Erythroblast (primary cell): ENCODE results near the gene FAM81B.
"Not testable (repeated sequence)": the region's sequence is repeated elsewhere in the genome, so short reads cannot be mapped to it uniquely, and the experiment has no call there.

Experiments used
- DNase-seq, 2 experiments: peaks; one replicate each; lab custom pipeline; 2025; lab: John Stamatoyannopoulos, UW
- GATA1 ChIP-seq: IDR thresholded peaks from 2 replicates; pipeline ENCODE4 v1.6.1; 2011; ENCODE audit warnings: low read depth, mild to moderate bottlenecking, control low read depth, low read length, moderate library complexity
- POLR2A ChIP-seq: IDR thresholded peaks from 2 replicates; pipeline ENCODE4 v1.6.1; 2011; ENCODE audit warnings: mild to moderate bottlenecking, low read length

Gene FAM81B

DNA sequence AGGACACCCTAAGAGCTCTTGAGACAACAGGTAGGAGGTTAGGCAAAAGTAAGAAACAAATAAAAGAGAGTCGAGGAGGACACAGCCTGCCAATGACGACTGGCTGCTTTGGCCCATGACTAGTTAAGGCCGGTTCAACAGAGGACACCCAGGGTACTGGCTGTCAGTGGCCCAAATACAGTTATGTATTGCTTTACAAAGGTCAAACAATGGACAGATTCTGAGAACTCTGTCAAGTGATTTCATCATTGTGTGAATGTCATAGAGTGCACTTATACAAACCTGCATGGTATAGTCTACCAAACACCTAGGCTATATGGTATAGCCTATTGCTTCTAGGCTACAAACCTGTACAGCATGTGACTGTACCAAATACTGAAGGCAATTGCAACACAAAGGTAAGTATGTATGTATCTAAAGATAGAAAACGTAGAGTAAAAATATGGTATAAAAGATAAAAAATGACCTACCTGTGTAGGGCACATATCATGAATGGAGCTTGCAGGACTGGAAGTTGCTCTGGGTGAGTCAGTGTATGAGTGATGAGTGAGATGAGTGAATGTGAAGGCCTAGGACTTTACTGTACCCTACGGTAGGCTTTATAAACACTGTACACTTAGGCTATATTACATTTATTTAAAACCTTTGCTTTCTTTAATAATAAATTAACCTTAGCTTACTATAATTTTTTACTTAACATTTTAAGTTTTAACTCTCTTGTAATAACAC, 6.5 kb upstream of the FAM81B start:
- DNase-seq, result no peak
- TF ChIP-seq POLR2A, result no peak
- TF ChIP-seq GATA1, result no peak

DNA sequence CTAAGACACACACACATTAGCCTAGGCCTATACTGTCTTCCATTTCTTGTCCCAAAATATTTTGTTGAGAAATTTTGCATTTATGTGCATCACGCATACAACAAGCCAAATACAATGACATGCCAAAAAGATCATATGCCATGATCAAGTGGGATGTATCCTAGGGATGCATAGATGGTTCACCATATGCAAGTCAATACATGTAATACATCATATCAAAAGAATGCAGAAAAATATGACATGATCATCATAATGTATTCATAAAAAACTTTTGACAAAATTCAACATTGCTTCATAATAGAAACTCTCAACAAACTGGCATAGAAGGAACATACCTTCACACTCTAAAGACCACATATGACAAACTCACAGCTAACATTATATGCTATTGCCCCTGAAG, 5.8 kb upstream of the FAM81B start:
- no peak for DNase-seq
- TF ChIP-seq GATA1 (no peak), POLR2A (no peak)

DNA sequence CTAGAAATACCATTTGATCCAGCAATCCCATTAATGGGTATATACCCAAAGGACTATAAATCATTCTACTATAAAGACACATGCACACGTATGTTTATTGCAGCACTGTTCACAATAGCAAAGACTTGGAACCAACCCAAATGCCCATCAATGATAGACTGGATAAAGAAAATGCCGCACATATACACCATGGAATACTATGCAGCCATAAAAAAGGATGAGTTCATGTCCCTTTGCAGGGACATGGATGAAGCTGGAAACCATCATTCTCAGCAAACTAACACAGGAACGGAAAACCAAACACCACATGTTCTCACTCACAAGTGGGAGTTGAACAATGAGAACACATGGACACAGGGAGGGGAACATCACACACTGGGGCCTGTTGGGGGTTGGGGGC, 799 bp downstream of the FAM81B start:
- DNase-seq, result not testable (repeated sequence)

DNA sequence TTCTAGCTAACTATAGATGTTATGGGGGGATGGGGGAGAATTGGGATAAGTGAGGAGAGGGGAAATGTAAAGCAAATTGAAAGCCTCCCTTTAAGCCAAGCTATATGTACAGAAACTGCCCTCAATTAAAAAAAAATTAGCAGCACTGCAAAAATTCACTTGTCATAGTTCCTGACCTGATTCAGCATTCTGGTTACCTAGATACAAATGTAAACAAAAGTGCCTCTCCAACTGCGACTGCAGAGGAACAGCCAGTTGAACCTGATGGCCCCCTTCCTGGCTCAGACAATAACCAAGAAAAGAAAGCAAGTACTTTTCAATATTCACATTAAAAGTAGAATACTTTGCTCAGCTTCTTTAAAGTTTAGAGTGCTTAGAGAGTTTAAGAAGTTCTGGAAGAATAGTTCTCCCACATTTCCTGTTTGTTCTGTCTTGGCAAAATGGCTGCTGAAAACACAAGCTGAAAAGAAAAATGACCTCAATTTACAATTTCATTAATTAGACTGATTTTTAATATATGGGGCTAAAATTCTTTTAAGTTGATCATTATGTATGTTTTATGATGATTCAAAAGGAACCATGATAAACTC, 1.5 kb downstream of the FAM81B start:
- peak; percentile 61 to 71 for DNase-seq
- TF ChIP-seq GATA1, result no peak
- no peak for TF ChIP-seq POLR2A

GRCh38 chr5:95393279-95393678, 2.1 kb downstream of the FAM81B start:
- peak in 1 of 2 experiments; percentile 5 for DNase-seq
- no peak for TF ChIP-seq GATA1
- no peak for TF ChIP-seq POLR2A

DNA sequence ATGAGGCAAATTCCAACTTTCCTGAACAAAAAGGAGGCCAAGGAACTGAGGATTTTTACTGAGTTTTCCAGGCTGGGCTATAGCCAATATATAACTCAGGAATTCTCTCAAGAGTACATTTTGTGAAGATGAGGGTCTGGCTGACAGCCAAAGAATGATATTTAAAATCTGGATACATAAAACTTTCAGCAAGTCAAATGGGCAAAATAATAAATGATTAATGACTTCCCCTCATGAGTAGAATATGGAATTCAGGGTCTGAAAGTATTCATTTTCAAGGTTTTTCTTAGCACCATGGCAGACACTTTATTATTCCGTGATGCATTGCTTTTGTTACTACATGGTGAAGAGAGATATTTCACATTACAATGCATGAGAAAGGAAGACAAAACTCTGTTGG, 7.8 kb downstream of the FAM81B start:
- DNase-seq, result no peak
- TF ChIP-seq POLR2A, result no peak
- no peak for TF ChIP-seq GATA1

DNA sequence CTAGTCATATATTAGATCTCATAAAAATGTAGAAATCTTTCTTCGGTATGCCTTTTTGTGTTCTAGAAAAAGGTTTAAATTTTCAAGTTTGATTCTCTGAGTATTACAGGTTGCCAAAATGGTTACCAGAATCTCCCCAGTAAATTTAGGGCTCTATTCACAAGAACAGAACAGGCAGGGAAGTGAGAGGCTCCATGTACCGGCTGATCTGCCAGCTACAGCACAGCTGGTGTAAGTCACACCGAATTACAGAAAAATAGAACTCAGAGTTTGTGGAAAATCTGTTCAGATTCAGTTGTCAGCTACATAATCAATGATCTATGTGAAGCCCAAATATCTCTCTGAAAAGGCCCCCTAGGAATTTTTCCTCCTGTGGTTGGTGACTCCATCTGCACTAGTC, 10.5 kb downstream of the FAM81B start:
- TF ChIP-seq POLR2A (no peak), GATA1 (no peak)
- no peak for DNase-seq

GRCh38 chr5:95403996-95404395, 12.8 kb downstream of the FAM81B start:
- TF ChIP-seq POLR2A (no peak), GATA1 (no peak)
- DNase-seq, result no peak

DNA sequence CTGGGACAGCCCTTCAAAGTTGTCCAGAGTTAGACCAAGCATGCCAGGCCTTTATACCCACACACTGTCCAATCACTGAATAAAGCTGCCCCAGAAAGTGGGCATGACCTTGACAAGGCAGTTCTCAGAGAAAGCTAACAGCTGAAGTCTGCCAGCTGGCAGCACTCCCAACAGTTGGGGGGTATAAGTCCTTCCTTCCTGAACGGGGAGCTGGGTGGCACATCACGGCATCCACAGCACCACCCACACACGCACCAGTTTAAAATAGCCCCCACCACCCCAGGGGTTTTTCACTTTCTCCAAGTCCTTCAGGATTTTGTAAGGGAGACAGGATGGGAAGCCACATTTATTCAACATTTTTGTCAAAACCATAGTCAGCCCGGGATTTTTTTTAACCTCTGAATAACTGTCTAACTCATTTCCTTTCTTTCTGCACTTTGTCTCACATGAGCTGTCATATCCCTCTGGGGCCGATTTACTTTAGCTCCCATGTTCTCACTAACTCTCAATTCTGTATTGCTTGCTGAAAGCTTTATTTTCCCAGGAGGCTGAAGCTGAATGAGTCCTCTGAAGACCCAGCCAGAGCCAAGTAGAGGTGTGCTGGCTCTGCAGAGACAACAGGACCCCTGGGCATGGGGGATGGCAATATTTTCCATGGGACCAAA, 15.4 kb downstream of the FAM81B start:
- TF ChIP-seq POLR2A (no peak), GATA1 (no peak)
- no peak for DNase-seq

- DNase-seq, result no peak
- no peak for TF ChIP-seq GATA1
- TF ChIP-seq POLR2A, result no peak
These were observed 19.1 kb downstream of the FAM81B start for GRCh38 chr5:95410279-95410678.

- no peak for TF ChIP-seq GATA1
- no peak for DNase-seq
These were observed 20.3 kb downstream of the FAM81B start for GRCh38 chr5:95411474-95411873.

DNA sequence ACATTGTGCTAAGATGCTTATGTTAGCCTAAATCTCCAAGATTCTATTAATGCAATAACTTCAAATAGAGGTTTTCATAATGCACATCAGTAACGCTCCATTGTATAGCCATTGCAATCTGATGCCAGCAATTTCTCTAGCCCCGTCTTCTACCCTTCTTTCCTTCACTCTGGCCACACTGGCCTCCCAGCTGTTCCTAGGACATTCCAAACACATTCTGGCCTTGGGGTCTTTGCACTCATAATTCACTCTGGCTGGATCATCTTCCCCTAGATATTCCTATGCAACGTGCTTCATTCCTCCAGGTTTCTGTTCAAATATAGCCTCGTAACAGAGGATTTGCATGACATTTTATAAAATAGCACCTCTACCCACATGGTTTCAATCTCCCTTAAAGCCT, 23.3 kb downstream of the FAM81B start:
- no peak for DNase-seq
- TF ChIP-seq POLR2A (no peak), GATA1 (no peak)

DNA sequence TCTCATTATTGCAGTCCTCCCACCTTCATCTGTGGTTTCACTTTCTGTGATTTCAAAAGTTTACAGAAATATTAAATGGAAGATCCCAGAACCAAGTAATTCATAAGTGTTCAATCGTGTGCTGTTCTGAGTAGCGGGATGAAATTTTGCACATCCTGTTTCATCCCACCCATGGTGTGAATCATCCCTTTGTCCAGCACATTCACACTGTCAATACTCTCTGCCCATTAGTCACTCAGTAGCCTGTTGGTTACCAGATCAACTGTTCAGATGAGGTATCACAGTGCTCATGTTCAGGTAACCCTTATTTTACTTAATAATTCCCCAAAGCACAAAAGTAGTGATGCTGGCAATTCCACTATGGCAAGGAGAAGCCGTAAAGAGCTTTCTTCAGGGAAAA, 26.8 kb downstream of the FAM81B start:
- TF ChIP-seq GATA1 (no peak), POLR2A (no peak)
- no peak for DNase-seq

- DNase-seq, result no peak
- no peak for TF ChIP-seq POLR2A
- TF ChIP-seq GATA1, result no peak
These were observed 31.7 kb downstream of the FAM81B start for GRCh38 chr5:95422838-95423237.
